Gastroesophageal sphincter (tissue), 4 donors: ENCODE data around the gene DPYD. TPM values are rescaled to one million over a fixed set of nuclear protein-coding genes. Genes with fewer than 3 reads are reported as not detected.

ENCODE experiments used
- ATAC-seq: fragments of 150-250 bp; one replicate; pipeline ENCODE4 v1.9.1; 2016; ENCODE audit warnings: mild to moderate bottlenecking, moderate library complexity
- H3K27ac ChIP-seq, 4 donors: fragments of 200-600 bp; sonication (generic) in 3 of 4; 1 replicate in 3 of 4; 2 replicates in 1 of 4; pipeline ENCODE4 v1.5.1; 2016 to 2019
- H3K27me3 ChIP-seq: fragments of 200-600 bp; sonication (generic); one replicate; pipeline ENCODE4 v1.5.1; 2019
- H3K36me3 ChIP-seq, 2 donors: fragments of 200-600 bp; sonication (generic); one replicate each; pipeline ENCODE4 v1.5.1; 2019; ENCODE audit warnings: control low read depth in 1 of 2
- H3K4me1 ChIP-seq, 3 donors: fragments of 200-600 bp; sonication (generic); 1 replicate in 2 of 3; 2 replicates in 1 of 3; pipeline ENCODE4 v1.5.1; 2016 to 2019; ENCODE audit warnings: control low read depth in 2 of 3
- H3K4me3 ChIP-seq, 2 donors: fragments of 200-600 bp; sonication (generic); one replicate each; pipeline ENCODE4 v1.5.1; 2019; ENCODE audit warnings: mild to moderate bottlenecking in 1 of 2, moderate library complexity in 1 of 2
- H3K9me3 ChIP-seq, 3 donors: fragments of 200-600 bp; sonication (generic); one replicate each; pipeline ENCODE4 v1.5.1; 2017 to 2019; ENCODE audit warnings: control low read depth in 2 of 3
- CTCF ChIP-seq, 4 experiments: fragments of 200-600 bp in 2 of 4; fragments of 450-650 bp in 2 of 4; sonication (generic) in 1 of 4; IDR thresholded peaks; one replicate each; pipeline ENCODE4 v1.5.1; 2017 to 2019; ENCODE audit warnings: antibody characterized with exemption in 4 of 4, mild to moderate bottlenecking in 2 of 4, moderate library complexity in 2 of 4
- EP300 ChIP-seq: sonication (generic); formaldehyde crosslinking; IDR thresholded peaks from one replicate; pipeline ENCODE4 v1.6.1; 2017; ENCODE audit warnings: antibody characterized with exemption, mild to moderate bottlenecking
- POLR2A ChIP-seq, 2 donors: fragments of 450-650 bp; IDR thresholded peaks; one replicate each; pipeline ENCODE4 v1.6.1; 2017; ENCODE audit warnings: antibody characterized with exemption in 2 of 2, mild to moderate bottlenecking in 2 of 2, moderate library complexity in 1 of 2
- POLR2AphosphoS5 ChIP-seq: sonication (generic); formaldehyde crosslinking; IDR thresholded peaks from one replicate; pipeline ENCODE4 v1.6.1; 2017; ENCODE audit warnings: antibody characterized with exemption
- WGBS, 2 donors: methylation state at CpG; one replicate each; pipeline ENCODE4 v1.1.5; 2018; ENCODE audit warnings: low coverage in 1 of 2; 5-methylcytosine and 5-hydroxymethylcytosine counted together
- total RNA-seq, 4 donors: library from RNA; depleted of rRNA; stranded (reverse); fragments of >200 nt; gene quantifications; one replicate each; pipeline ENCODE4 v1.1.0, GENCODE V29; 2016

Gene DPYD
- total RNA-seq, 4 donors from 2014 or later: 31.2 to 53.0 (median 43.2) TPM

- WGBS, 2 donors: 100% methylated on average over 1 of the region's 1 CpG
- Histone ChIP-seq H3K4me3 (no peak overlapping the region), H3K36me3 (no peaks in the 10 kb centered on the region), H3K27ac (no peak overlapping the region), H3K4me1 (no peaks in the 10 kb centered on the region), H3K9me3 (peaks cover 0 to 21% (median 0%) of the 10 kb centered on the region in 3 donors), H3K27me3 (no peaks in the 10 kb centered on the region)
- no peak for ATAC-seq
- TF ChIP-seq CTCF (IDR thresholded peaks at IDR 0.05) (no peak), EP300 (no peak), POLR2AphosphoS5 (no peak), POLR2A (IDR thresholded peaks at IDR 0.05) (no peak)
Observed at GRCh38 chr1:97646071-97646470, 274.8 kb downstream of the DPYD start.

GRCh38 chr1:97640677-97641076, 280.2 kb downstream of the DPYD start:
- H3K27me3 ChIP-seq: no peaks in the 10 kb centered on the region
- H3K4me3 ChIP-seq: no peak overlapping the region
- no peaks in the 10 kb centered on the region for H3K4me1 ChIP-seq
- TF ChIP-seq EP300: no peak
- no peak for TF ChIP-seq POLR2AphosphoS5
- no peak for TF ChIP-seq CTCF (IDR thresholded peaks at IDR 0.05)
- no peak for TF ChIP-seq POLR2A (IDR thresholded peaks at IDR 0.05)
- H3K27ac ChIP-seq: no peak overlapping the region
- ATAC-seq: no peak
- peaks cover 0 to 6% (median 0%) of the 10 kb centered on the region in 3 donors for H3K9me3 ChIP-seq
- no peaks in the 10 kb centered on the region for H3K36me3 ChIP-seq

DNA sequence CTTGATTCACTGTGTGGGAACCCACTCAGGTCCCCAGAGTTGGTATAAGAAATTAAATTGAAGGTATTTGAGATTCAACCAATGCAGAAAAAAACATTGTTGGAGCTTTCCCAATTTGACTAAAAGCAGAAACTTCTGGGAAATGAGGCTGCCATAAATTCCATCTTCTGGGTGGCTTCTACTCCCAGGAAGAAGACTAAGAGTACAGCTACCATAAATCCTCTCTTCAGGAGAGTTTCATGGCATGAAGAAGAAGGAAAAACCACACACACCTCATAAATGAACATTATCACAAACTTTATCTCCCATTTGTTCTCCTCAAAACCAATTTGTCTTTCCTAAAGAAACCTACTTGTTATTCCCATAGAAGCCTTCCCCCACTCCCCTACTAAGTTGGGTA, 283.9 kb downstream of the DPYD start:
- H3K27ac ChIP-seq: no peak overlapping the region
- TF ChIP-seq POLR2A (IDR thresholded peaks at IDR 0.05) (no peak), CTCF (IDR thresholded peaks at IDR 0.05) (no peak), POLR2AphosphoS5 (no peak), EP300 (no peak)
- peaks cover 0 to 4% (median 0%) of the 10 kb centered on the region in 3 donors for H3K4me1 ChIP-seq
- no peak overlapping the region for H3K4me3 ChIP-seq
- ATAC-seq: no peak
- H3K36me3 ChIP-seq: no peaks in the 10 kb centered on the region
- H3K27me3 ChIP-seq: no peaks in the 10 kb centered on the region
- H3K9me3 ChIP-seq: no peaks in the 10 kb centered on the region

- 87 to 100% methylated on average over 1 to 2 of the region's 2 CpGs for WGBS, 2 donors
- no peak overlapping the region for H3K27ac ChIP-seq
- no peak for TF ChIP-seq POLR2A (IDR thresholded peaks at IDR 0.05)
- TF ChIP-seq EP300: no peak
- no peak for TF ChIP-seq CTCF (IDR thresholded peaks at IDR 0.05)
- no peak for TF ChIP-seq POLR2AphosphoS5
- H3K27me3 ChIP-seq: no peaks in the 10 kb centered on the region
- ATAC-seq: no peak
- no peak overlapping the region for H3K4me3 ChIP-seq
- peaks cover 0 to 20% (median 0%) of the 10 kb centered on the region in 3 donors for H3K4me1 ChIP-seq
- no peaks in the 10 kb centered on the region for H3K9me3 ChIP-seq
- H3K36me3 ChIP-seq: no peaks in the 10 kb centered on the region
Observed at GRCh38 chr1:97634758-97635157, 286.1 kb downstream of the DPYD start.

DNA sequence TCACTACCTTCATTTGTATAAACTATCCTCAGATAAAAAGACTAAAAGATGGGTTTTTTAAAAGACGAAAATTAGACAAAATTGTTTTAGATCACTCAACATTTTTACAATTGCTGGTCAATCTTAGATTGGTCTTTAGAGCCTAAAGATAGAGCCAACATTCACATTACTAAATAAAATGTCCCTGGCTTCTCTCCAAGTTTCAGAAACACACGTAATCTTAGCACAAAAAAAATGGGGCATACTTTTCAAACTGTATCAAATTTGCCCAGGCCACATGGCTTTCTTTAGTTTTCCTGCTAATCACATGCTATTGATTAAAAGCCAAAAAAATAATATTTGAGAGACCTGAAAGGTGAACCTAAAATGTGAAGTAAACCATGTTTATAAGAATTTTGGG, 288.1 kb downstream of the DPYD start:
- ATAC-seq: no peak
- TF ChIP-seq EP300 (no peak), POLR2A (IDR thresholded peaks at IDR 0.05) (no peak), CTCF (IDR thresholded peaks at IDR 0.05) (no peak), POLR2AphosphoS5 (no peak)
- H3K4me3 ChIP-seq: no peak overlapping the region
- H3K27ac ChIP-seq: no peak overlapping the region
- H3K4me1 ChIP-seq: peaks cover 0 to 20% (median 0%) of the 10 kb centered on the region in 3 donors
- H3K9me3 ChIP-seq: no peaks in the 10 kb centered on the region
- 55 to 62% methylated on average over 2 of the region's 2 CpGs for WGBS, 2 donors
- no peaks in the 10 kb centered on the region for H3K27me3 ChIP-seq
- no peaks in the 10 kb centered on the region for H3K36me3 ChIP-seq
